Activated T-cell treated with anti-CD3 and anti-CD28 coated beads, Interleukin-2, amount 50 U/mL, for 1 hour (primary cell): ENCODE results near the gene DOCK7.
"Not testable (repeated sequence)": the region's sequence is repeated elsewhere in the genome, so short reads cannot be mapped to it uniquely, and the experiment has no call there.

Experiments used
- DNase-seq: peaks from one replicate; pipeline ENCODE4 v3.0.0-alpha.2; 2020

The DOCK7 gene

GRCh38 chr1:62691062-62691844 lies 3.1 kb upstream of the DOCK7 start:
- no peak for DNase-seq

GRCh38 chr1:62689524-62689923 lies 1.3 kb upstream of the DOCK7 start:
- no peak for DNase-seq

- no peak for DNase-seq
Observed at GRCh38 chr1:62688687-62689085, 500 bp upstream of the DOCK7 start.

- DNase-seq: peak; percentile 54
Observed at GRCh38 chr1:62687421-62687902, 724 bp downstream of the DOCK7 start.

- no peak for DNase-seq
Observed at GRCh38 chr1:62686822-62687221, 1.4 kb downstream of the DOCK7 start.

DNA sequence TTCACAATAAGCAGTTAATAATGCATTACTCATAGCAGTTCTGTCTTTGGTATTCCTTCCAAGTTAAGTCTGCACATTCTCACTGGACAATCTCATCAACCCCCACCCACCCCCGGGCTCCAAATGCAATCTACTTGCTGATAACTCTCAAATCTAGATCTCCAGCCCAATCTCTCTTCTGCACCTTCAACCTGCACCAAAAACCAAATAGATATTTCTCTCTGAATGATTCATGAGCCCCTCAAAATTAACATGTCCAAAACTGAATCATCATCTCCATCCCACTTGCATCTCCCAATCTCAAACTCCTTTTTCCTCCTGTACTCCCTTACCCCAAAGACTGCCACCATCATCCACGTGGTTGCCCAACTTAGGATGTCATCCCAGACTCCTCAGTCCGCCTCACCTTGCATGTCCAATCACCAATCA lies 2.7 kb downstream of the DOCK7 start:
- DNase-seq: no peak

DNA sequence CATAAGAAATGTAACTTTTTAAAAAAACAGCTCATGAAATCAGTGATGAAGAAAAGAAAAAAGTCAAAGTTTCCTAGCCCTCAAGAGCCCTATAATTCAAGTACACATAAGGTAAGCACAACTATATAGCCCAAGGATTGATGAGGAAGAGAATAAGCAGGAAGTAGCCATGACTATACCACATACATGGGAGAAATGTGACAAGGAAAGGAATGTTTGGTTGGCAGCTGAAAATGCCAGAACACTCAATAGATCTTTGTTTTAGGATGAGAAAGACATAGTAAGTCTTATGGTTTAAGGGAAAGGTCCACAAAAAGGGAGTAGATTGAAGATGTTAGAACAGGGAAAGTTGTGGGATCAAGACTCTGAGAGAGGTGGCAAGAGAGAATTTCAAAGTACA lies 5.7 kb downstream of the DOCK7 start:
- DNase-seq: no peak

DNA sequence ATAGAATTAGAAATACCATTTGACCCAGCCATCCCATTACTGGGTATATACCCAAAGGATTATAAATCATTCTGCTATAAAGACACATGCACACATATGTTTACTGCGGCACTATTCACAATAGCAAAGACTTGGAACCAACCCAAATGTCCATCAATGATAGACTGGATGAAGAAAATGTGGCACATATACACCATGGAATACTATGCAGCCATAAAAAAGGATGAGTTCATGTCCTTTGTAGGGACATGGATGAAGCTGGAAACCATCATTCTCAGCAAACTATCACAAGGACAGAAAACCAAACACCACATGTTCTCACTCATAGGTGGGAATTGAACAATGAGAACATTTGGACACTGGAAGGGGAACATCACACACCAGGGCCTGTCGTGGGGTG lies 7.2 kb downstream of the DOCK7 start:
- not testable (repeated sequence) for DNase-seq

GRCh38 chr1:62677822-62678221 lies 10.4 kb downstream of the DOCK7 start:
- not testable (repeated sequence) for DNase-seq

DNA sequence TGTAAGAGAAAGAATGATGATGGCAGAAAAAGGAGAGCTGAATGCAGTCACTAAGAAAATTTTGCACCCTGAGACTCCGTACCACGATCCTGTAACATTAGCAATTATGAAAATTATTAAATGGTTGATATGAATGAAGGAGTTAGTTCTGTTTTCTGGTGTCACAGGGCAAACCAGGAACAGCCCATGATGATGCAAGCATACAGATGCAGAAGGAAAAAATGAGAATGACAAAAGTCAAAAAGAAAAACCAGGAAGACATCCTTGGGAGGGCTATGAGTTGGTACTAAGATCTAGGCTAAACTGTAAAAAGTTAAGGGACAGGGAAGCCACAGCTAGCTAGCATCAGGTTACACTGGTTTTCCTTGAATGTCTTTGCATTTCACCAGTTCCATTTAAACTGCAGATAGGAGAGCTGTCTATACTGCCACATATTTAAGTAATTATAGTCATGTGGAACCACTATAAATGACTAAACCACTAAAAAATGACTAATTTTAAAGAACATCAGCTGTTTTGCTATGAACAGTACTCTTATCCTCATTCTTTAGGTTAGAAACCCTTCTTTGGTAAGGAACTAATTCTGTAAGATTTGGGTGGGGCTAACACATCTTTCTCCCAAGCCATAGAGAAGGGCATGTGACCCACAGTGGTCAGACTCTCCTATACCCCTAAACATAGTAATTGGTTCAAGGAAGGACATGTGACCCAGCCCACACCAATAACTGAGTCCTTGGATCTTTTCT lies 11.4 kb downstream of the DOCK7 start:
- no peak for DNase-seq

DNA sequence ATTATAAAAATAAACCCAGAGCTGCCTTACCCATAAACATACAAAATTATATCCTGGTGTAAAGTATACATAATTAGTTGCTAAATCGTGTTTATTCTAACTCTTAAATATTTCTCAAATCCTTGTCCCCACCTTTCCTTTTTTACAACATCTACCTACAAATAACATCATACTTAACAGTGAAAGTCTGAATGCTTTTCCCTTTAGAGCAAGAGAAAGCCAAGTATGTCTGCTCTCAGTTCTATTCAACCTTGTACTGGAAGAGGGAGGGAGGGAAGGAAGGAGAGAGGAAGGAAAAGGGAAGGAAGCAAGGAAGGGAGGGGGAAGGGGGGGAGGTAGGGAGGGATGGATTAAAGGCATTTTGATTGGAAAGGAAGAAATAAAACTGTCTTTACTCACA lies 14.6 kb downstream of the DOCK7 start:
- no peak for DNase-seq

- DNase-seq: no peak
Observed at GRCh38 chr1:62672029-62672428, 16.2 kb downstream of the DOCK7 start.

- DNase-seq: no peak
Observed at GRCh38 chr1:62654744-62655143, 33.4 kb downstream of the DOCK7 start.

DNA sequence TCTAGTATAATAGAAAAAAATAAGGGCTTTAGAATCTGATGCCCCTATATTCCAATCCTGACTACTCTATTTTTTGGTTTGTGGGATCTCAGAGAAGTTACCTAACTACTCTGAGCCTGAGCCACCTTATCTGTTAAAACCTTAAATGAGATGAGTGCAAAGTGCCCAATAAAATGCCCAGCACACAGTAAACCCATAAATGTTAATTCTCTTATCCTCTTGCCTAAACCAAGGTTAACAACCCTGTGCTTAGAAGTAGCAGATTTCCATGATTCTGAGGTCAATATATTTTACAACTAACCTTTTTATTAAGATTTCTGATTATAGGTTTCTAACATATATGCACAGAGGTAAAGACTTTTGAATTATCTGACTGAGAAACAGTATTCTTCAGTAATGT lies 35.8 kb downstream of the DOCK7 start:
- DNase-seq: no peak

- DNase-seq: no peak
Observed at GRCh38 chr1:62643283-62643682, 44.9 kb downstream of the DOCK7 start.

DNA sequence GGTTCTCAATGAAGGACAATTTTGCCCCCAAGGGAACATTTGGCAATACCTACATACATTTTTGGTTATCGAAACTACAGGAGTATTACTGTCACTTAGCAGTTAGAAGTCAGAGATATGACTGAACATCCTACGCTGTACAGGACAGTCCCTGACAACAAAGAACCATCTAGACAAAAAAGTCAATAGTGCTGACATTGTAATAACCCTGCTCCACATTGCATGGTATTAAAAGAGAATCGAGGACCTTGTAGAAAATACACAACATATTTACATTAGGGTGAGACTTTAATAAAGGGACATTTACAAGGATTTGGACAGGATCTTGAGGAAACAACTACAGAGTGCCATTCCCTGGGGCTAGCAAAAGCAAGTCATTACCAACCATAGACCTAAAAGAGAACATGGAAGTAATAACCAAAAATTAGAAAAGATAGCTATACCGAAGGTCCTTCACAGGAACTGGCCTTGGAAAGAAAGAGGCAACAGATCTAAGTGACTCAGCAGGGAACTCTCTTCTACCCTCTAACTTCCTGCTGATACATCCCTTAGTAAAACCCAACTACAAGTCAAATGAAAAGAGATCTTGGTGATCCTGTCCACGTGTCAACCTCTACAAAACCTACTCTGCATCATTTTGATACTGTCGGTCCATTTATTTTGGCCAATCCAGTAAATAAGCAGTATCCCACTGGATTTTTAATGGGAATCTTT lies 50.6 kb downstream of the DOCK7 start:
- DNase-seq: no peak

DNA sequence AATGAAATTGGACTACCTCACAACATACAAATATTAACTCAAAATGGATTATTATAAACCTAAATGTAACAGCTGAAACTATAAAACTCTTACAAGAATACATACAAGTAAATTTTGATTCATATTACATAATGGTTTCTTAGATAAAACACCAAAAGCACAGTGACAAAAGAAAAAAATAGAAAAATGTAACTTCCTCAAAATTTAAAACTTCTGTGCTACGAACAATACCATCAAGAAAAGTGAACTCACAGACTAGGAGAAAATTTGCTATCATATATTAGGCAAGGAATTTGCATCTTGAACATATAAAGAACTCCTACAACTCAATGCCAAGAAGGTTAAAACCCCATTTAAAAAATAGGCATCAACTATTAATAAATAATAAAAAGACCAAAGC lies 59.7 kb downstream of the DOCK7 start:
- DNase-seq: no peak

DNA sequence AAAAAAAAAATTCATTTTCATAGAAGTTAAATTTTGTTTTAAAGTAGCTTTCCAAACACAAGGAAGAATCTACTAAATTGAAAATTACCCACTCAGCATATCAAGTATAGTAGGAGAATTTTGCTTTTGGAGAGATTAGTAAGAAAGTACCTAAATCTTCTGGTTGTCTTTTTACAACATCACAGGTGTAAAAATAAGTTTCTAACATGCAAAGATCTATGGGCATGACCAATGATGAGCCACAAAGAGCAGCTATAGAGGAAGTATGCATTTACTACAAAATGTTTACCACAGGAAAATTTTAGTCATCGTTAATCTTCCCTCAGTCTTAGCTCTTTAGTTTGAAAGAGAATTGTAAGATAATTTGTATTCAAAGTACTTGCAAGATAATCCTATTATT lies 62.8 kb downstream of the DOCK7 start:
- no peak for DNase-seq

GRCh38 chr1:62621907-62622306 lies 66.3 kb downstream of the DOCK7 start:
- DNase-seq: no peak

DNA sequence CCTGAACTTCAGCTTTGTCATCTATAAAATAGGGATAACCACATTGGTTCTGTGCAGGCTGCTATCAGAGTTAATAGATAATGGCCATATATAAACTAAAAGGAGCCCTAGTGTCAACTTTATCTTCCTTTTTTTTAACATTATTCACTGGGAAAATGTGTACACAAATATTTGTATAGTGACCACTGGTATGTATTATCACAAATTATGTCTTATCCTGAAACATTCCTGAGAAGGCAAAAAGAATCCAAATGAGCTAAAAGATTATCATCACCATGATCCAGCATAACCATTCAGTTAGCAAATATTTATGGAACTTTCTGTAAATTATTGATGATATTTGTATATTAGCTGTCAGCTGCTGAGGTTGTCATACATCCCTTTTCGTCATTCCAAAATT lies 74.3 kb downstream of the DOCK7 start:
- no peak for DNase-seq

DNA sequence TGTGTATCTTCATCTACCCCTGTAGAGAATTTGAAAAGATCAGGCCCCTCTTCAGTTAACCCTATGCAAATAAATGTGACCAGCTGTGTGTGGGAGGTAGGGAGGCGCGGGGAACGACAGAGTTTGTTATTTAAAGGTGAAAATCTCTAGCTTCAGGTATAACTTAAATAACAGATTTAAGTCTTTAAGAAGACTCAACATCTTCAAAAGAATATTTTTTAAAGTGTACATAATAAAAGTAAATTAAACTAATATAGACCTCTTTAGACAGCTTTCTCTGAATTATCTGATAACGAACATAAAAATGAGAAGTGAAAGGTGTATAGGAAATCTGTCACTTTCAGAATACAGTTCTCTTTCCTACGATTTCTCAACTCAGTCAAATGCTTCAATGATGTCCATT lies 74.9 kb downstream of the DOCK7 start:
- DNase-seq: no peak

GRCh38 chr1:62612770-62613169 lies 75.4 kb downstream of the DOCK7 start:
- no peak for DNase-seq

DNA sequence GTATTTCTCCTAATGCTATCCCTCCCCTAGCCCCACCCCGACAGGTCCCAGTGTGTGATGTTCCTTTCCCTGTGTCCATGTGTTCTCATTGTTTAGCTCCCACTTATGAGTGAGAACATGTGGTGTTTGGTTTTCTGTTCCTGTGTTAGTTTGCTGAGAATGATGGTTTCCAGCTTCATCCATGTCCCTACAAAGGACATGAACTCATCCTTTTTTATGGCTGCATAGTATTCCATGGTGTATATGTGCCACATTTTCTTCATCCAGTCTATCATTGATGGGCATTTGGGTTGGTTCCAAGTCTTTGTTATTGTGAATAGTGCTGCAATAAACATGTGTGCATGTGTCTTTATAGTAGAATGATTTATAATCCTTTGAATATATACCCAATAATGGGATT lies 77.6 kb downstream of the DOCK7 start:
- DNase-seq: not testable (repeated sequence)

DNA sequence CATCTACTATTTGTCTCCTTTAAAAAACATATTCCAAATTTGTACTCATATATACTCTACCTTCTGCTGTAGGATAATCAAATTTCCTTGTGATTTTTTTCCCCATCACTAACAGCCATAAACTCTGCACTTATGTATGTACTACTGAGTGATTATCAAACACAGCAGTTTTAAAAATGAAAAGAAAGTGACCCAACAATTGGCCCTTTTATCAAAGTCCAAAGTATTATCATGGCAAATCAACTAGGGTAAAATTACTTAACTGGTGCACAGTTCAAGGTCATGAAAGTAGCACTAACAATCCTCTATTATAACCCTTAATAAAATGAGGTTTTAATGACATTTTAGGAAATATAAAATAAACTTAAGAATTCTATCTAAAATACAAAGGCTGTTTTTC lies 79.3 kb downstream of the DOCK7 start:
- DNase-seq: no peak
